ENCODE measurements around the gene DDX51.

GRCh38 chr12:132159555-132160003 lies 15.5 kb upstream of the DDX51 start:
- TF ChIP-seq POLR2AphosphoS5 (IDR thresholded peaks at IDR 0.05; ENCODE audit: low read depth) (no peak), EZH2phosphoT487 (IDR thresholded peaks at IDR 0.05; ENCODE audit: unreplicated experiment) (no peak), CTCF (conservative IDR thresholded peaks at IDR 0.05; ENCODE audit: low read depth in 2 of 2) (no peak), ZNF331 (CRISPR knock-in tag; IDR thresholded peaks at IDR 0.05; ENCODE audit: low read depth) (no peak), EZH2 (IDR thresholded peaks at IDR 0.05; ENCODE audit: low read depth, unreplicated experiment) (no peak), REST (IDR thresholded peaks at IDR 0.05; ENCODE audit: unreplicated experiment) (no peak)

Measured in GM23338 (cell line).